ENCODE results near the gene DYSF. TPM values are rescaled to one million over a fixed set of nuclear protein-coding genes. Genes with fewer than 3 reads are reported as not detected.

Gene DYSF
- polyA plus RNA-seq, 1 donor from 2014 or later = 0.04 TPM

DNA sequence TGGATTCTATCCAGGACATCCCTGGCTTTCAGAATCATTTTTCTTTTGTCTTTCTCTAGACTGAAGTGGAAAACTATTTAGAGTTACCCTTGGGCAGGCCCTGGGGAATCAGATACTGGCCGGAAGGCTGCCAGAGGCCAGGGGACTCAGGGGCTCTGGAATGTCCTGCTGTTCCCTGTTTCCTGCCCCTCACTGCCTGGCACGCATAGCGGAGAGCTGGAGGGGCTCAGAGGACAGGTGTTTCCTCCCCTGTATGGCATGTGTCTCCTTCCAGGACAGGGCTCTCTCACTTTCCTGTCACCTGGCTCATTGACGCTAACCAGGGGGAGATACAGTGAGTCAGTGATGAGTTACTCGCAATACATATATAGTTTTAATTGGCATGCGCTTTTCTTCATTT, 38.8 kb downstream of the DYSF start:
- no peaks in the 10 kb centered on the region for H3K36me3 ChIP-seq (ENCODE audit: insufficient read depth, low read length)
- no peak overlapping the region for H3K4me3 ChIP-seq (ENCODE audit: low read length)
- no peak overlapping the region for H3K4me2 ChIP-seq (ENCODE audit: low read length)
- no peak overlapping the region for H3K27ac ChIP-seq (ENCODE audit: low read length)
- no peaks in the 10 kb centered on the region for H3K9me2 ChIP-seq (ENCODE audit: insufficient read depth, low read length)
- TF ChIP-seq TAF1 (IDR thresholded peaks at IDR 0.05; ENCODE audit: low read depth) (no peak), EZH2 (IDR thresholded peaks at IDR 0.05; ENCODE audit: borderline replicate concordance, insufficient read depth, low read length, poor library complexity, severe bottlenecking) (no peak), MXI1 (conservative IDR thresholded peaks at IDR 0.05; ENCODE audit: poor library complexity, severe bottlenecking) (no peak), EP300 (conservative IDR thresholded peaks at IDR 0.05; ENCODE audit: poor library complexity, severe bottlenecking) (no peak)
- H3K9ac ChIP-seq (ENCODE audit: low read length) = no peak overlapping the region
- H3K79me2 ChIP-seq (replicated peaks; ENCODE audit: insufficient read depth, low read length) = no peaks in the 10 kb centered on the region
- H3F3A ChIP-seq (ENCODE audit: insufficient read depth, low read length, poor library complexity, severe bottlenecking) = no peaks in the 10 kb centered on the region
- no peaks in the 10 kb centered on the region for H4K20me1 ChIP-seq (ENCODE audit: insufficient read depth)
- H2AFZ ChIP-seq (ENCODE audit: low read depth, low read length) = no peak overlapping the region
- H3K9me3 ChIP-seq (ENCODE audit: low read length) = no peaks in the 10 kb centered on the region
- no peaks in the 10 kb centered on the region for H3K27me3 ChIP-seq (ENCODE audit: insufficient read depth, low read depth, low read length)

DNA sequence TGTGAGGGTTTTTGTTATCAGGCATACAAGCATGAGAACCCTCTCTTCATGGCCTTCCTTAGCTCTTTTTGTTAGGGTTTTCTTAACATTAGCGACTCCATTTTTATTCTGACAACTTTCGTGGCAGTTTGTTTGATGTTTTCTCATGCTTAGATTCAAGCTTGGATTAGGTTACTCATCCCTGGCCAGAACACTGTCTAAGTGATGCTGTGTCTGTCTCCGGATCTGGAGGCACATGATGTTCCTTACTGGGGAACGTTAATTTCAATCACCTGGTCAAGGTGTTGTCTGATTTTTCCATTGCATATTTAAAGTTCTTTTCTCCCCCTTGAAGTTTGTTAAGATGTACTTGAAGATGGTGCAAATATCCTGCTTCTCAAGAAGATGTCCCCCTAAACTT, 40.7 kb downstream of the DYSF start:
- Histone ChIP-seq H3K4me3 (ENCODE audit: low read length) (no peak overlapping the region), H3K27me3 (ENCODE audit: insufficient read depth, low read depth, low read length) (no peaks in the 10 kb centered on the region), H3K9ac (ENCODE audit: low read length) (no peak overlapping the region), H3K27ac (ENCODE audit: low read length) (no peak overlapping the region), H3F3A (ENCODE audit: insufficient read depth, low read length, poor library complexity, severe bottlenecking) (no peaks in the 10 kb centered on the region), H3K79me2 (replicated peaks; ENCODE audit: insufficient read depth, low read length) (no peaks in the 10 kb centered on the region), H2AFZ (ENCODE audit: low read depth, low read length) (no peak overlapping the region), H3K9me3 (ENCODE audit: low read length) (no peaks in the 10 kb centered on the region), H3K9me2 (ENCODE audit: insufficient read depth, low read length) (no peaks in the 10 kb centered on the region), H3K36me3 (ENCODE audit: insufficient read depth, low read length) (no peaks in the 10 kb centered on the region), H3K4me2 (ENCODE audit: low read length) (no peak overlapping the region), H4K20me1 (ENCODE audit: insufficient read depth) (no peaks in the 10 kb centered on the region)
- no peak for TF ChIP-seq POLR2AphosphoS5 (IDR thresholded peaks at IDR 0.05)
- TF ChIP-seq EP300 (conservative IDR thresholded peaks at IDR 0.05; ENCODE audit: poor library complexity, severe bottlenecking) = no peak
- TF ChIP-seq EZH2 (IDR thresholded peaks at IDR 0.05; ENCODE audit: borderline replicate concordance, insufficient read depth, low read length, poor library complexity, severe bottlenecking) = no peak
- no peak for TF ChIP-seq SMC3 (conservative IDR thresholded peaks at IDR 0.05; ENCODE audit: poor library complexity)
- TF ChIP-seq MXI1 (conservative IDR thresholded peaks at IDR 0.05; ENCODE audit: poor library complexity, severe bottlenecking) = no peak
- TF ChIP-seq, protein P1, sequence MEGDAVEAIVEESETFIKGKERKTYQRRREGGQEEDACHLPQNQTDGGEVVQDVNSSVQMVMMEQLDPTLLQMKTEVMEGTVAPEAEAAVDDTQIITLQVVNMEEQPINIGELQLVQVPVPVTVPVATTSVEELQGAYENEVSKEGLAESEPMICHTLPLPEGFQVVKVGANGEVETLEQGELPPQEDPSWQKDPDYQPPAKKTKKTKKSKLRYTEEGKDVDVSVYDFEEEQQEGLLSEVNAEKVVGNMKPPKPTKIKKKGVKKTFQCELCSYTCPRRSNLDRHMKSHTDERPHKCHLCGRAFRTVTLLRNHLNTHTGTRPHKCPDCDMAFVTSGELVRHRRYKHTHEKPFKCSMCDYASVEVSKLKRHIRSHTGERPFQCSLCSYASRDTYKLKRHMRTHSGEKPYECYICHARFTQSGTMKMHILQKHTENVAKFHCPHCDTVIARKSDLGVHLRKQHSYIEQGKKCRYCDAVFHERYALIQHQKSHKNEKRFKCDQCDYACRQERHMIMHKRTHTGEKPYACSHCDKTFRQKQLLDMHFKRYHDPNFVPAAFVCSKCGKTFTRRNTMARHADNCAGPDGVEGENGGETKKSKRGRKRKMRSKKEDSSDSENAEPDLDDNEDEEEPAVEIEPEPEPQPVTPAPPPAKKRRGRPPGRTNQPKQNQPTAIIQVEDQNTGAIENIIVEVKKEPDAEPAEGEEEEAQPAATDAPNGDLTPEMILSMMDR (IDR thresholded peaks at IDR 0.05; ENCODE audit: poor library complexity, severe bottlenecking) = no peak
- no peak for TF ChIP-seq RAD21 (conservative IDR thresholded peaks at IDR 0.05)
- no peak for TF ChIP-seq TAF1 (IDR thresholded peaks at IDR 0.05; ENCODE audit: low read depth)
- TF ChIP-seq, protein P2, sequence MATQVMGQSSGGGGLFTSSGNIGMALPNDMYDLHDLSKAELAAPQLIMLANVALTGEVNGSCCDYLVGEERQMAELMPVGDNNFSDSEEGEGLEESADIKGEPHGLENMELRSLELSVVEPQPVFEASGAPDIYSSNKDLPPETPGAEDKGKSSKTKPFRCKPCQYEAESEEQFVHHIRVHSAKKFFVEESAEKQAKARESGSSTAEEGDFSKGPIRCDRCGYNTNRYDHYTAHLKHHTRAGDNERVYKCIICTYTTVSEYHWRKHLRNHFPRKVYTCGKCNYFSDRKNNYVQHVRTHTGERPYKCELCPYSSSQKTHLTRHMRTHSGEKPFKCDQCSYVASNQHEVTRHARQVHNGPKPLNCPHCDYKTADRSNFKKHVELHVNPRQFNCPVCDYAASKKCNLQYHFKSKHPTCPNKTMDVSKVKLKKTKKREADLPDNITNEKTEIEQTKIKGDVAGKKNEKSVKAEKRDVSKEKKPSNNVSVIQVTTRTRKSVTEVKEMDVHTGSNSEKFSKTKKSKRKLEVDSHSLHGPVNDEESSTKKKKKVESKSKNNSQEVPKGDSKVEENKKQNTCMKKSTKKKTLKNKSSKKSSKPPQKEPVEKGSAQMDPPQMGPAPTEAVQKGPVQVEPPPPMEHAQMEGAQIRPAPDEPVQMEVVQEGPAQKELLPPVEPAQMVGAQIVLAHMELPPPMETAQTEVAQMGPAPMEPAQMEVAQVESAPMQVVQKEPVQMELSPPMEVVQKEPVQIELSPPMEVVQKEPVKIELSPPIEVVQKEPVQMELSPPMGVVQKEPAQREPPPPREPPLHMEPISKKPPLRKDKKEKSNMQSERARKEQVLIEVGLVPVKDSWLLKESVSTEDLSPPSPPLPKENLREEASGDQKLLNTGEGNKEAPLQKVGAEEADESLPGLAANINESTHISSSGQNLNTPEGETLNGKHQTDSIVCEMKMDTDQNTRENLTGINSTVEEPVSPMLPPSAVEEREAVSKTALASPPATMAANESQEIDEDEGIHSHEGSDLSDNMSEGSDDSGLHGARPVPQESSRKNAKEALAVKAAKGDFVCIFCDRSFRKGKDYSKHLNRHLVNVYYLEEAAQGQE (IDR thresholded peaks at IDR 0.05; ENCODE audit: borderline replicate concordance) = no peak

All from neural cell (in vitro differentiated cells).